GM12878 (cell line): ENCODE data around the gene C22orf42. TPM values are rescaled to one million over a fixed set of nuclear protein-coding genes. Genes with fewer than 3 reads are reported as not detected.

ENCODE experiments used
- ATAC-seq: fragments of 200-7000 bp; cut with Tn5 transposase; 3 replicates; pipeline ENCODE4 v1.9.1; 2020; ENCODE audit warnings: mild to moderate bottlenecking, moderate library complexity
- BruUV-seq: library from RNA; stranded (reverse); fragments of 400-500 nt; replicated peaks from 2 replicates; lab custom pipeline; 2021; lab: Mats Ljungman, UMichigan
- CTCF ChIA-PET: fragments of 300-600 bp; sonication (Branson Sonifier 250); formaldehyde crosslinking; extraction: SDS; loops from one replicate; lab custom pipeline; 2021; ENCODE audit warnings: inconsistent platforms; lab: Yijun Ruan, JAX
- POLR2A ChIA-PET: fragments of 350-600 bp; formaldehyde crosslinking; extraction: SDS; loops from one replicate; lab custom pipeline; 2021; ENCODE audit warnings: inconsistent platforms; lab: Charles Lee
- RAD21 ChIA-PET: fragments of 300-600 bp; sonication (Branson Sonifier 250); formaldehyde crosslinking; loops from one replicate; lab custom pipeline; 2023; ENCODE audit warnings: antibody characterized with exemption; ENCODE audit not compliant: unreplicated experiment; lab: Charles Lee
- SMC1A ChIA-PET: fragments of 300-600 bp; sonication (Branson Sonifier 250); formaldehyde crosslinking; loops from one replicate; lab custom pipeline; 2023; ENCODE audit not compliant: unreplicated experiment, uncharacterized antibody; lab: Charles Lee
- DNase-seq: peaks from one replicate; pipeline ENCODE4 v3.0.0-alpha.2; 2011; ENCODE audit warnings: low read depth, low spot score
- FAIRE-seq: peaks from 3 replicates; lab custom pipeline; 2011; peaks lifted over from hg19 to GRCh38; lab: Jason Lieb, UNC
- H2AFZ ChIP-seq: 2 replicates; pipeline ENCODE4 v1.6.0; 2011; ENCODE audit warnings: low read depth, low read length, control low read depth; ENCODE audit not compliant: control insufficient read depth
- H3K27ac ChIP-seq: 2 replicates; pipeline ENCODE4 v1.5.1; 2011; ENCODE audit warnings: control low read depth; ENCODE audit not compliant: control insufficient read depth, insufficient read depth
- H3K27me3 ChIP-seq, 2 experiments: replicated peaks in 1 of 2; 2 replicates each; pipeline versions ENCODE4 v1.6.0 to v1.6.1; 2011; ENCODE audit warnings: low read length in 1 of 2; ENCODE audit not compliant: control insufficient read depth in 2 of 2, insufficient read depth in 2 of 2
- H3K36me3 ChIP-seq, 2 experiments: 2 replicates each; pipeline ENCODE4 v1.5.1; 2011; ENCODE audit warnings: low read length in 1 of 2; ENCODE audit not compliant: control insufficient read depth in 2 of 2, insufficient read depth in 2 of 2
- H3K4me1 ChIP-seq: 2 replicates; pipeline ENCODE4 v1.6.1; 2011; ENCODE audit warnings: mild to moderate bottlenecking, low read length, moderate library complexity, mixed read lengths; ENCODE audit not compliant: control insufficient read depth, insufficient read depth
- H3K4me2 ChIP-seq: 2 replicates; pipeline ENCODE4 v1.6.0; 2011; ENCODE audit warnings: control low read depth; ENCODE audit not compliant: control insufficient read depth, insufficient read depth
- H3K4me3 ChIP-seq: fragments of 200-600 bp; sonication (generic); 2 replicates; pipeline ENCODE4 v1.5.1; 2016
- H3K79me2 ChIP-seq: 2 replicates; pipeline ENCODE4 v1.6.0; 2011; ENCODE audit warnings: low read length; ENCODE audit not compliant: control insufficient read depth, insufficient read depth
- H3K9ac ChIP-seq: 2 replicates; pipeline ENCODE4 v1.8.0; 2011; ENCODE audit warnings: low read length, control low read depth, mixed read lengths; ENCODE audit not compliant: control insufficient read depth, insufficient read depth
- H3K9me3 ChIP-seq: replicated peaks from 3 replicates; pipeline ENCODE4 v1.5.1; 2011; ENCODE audit warnings: mild to moderate bottlenecking, low read length; ENCODE audit not compliant: control insufficient read depth, insufficient read depth
- H4K20me1 ChIP-seq: 2 replicates; pipeline ENCODE4 v1.6.0; 2011; ENCODE audit not compliant: control insufficient read depth, insufficient read depth
- WGBS: methylation state at CpG from one replicate; pipeline ENCODE4 v1.1.6; 2016; ENCODE audit warnings: low lambda C conversion rate; ENCODE audit not compliant: insufficient replicate concordance, insufficient coverage; ENCODE audit errors: missing lambda C conversion rate; 5-methylcytosine and 5-hydroxymethylcytosine counted together
- in situ Hi-C: fragments of 300-500 bp; cut with MboI; formaldehyde crosslinking; loops from 9 replicates; pipeline ENCODE4 v1.14.3; 2018; ENCODE audit warnings: mixed read lengths
- intact Hi-C: fragments of 100-400 bp; cut with micrococcal nuclease; formaldehyde crosslinking; loops from one replicate; pipeline ENCODE4 v1.14.2; 2022; ENCODE audit not compliant: unreplicated experiment
- polyA plus RNA-seq, 11 experiments: library from polyadenylated mRNA; depleted of rRNA in 4 of 11; unstranded in 6 of 11; stranded (reverse) in 5 of 11; fragments of >200 nt; fragmentation: Nextera tagmentation in 4 of 11; fragmentation: Illumina TruSeq in 1 of 11; extraction: Ambion mirVana in 4 of 11; extraction: Trizol in 1 of 11; gene quantifications; 1 replicate in 1 of 11; 2 replicates in 10 of 11; pipeline versions ENCODE4 v1.2.1 to v1.2.3, GENCODE V29; 2011 to 2016; ENCODE audit warnings: inconsistent platforms in 2 of 11, missing spikeins in 2 of 11, low read depth in 1 of 11
- total RNA-seq, 4 experiments: library from RNA; depleted of rRNA in 3 of 4; stranded (reverse); fragments of >200 nt in 3 of 4; fragmentation: Illumina TruSeq in 1 of 4; extraction: Trizol in 1 of 4; gene quantifications; 2 replicates each; pipeline versions ENCODE4 v1.2.1 to v1.2.3, GENCODE V29; 2013 to 2021
- TF ChIP-seq, protein P1 (sequence below): IDR thresholded peaks from 2 replicates; pipeline ENCODE4 v1.6.1; 2012; ENCODE audit warnings: improper control_type of control experiment, low read depth, low read length; ENCODE audit not compliant: insufficient replicate concordance
- TF ChIP-seq, protein P2 (sequence below): IDR thresholded peaks from 2 replicates; pipeline ENCODE4 v1.6.1; 2011; ENCODE audit warnings: borderline replicate concordance, low read depth, mild to moderate bottlenecking, moderate library complexity, mixed read lengths, low read length; ENCODE audit not compliant: insufficient read depth; ENCODE audit errors: extremely low read length
- TF ChIP-seq, protein P3 (sequence below): fragments of 450-650 bp; IDR thresholded peaks from 2 replicates; pipeline ENCODE4 v1.6.1; 2017; ENCODE audit warnings: mild to moderate bottlenecking, moderate library complexity
- TF ChIP-seq, protein P4 (sequence below), 3 experiments: IDR thresholded peaks in 2 of 3; conservative IDR thresholded peaks in 1 of 3; 2 replicates each; pipeline ENCODE4 v1.5.1; 2011; ENCODE audit warnings: low read depth in 3 of 3, low read length in 3 of 3, mild to moderate bottlenecking in 3 of 3, control low read depth in 2 of 3, moderate library complexity in 2 of 3, inconsistent platforms in 1 of 3, mixed read lengths in 1 of 3; ENCODE audit not compliant: control insufficient read depth in 2 of 3, insufficient read depth in 1 of 3; ENCODE audit errors: extremely low read depth in 1 of 3
- TF ChIP-seq, protein P5 (sequence below): IDR thresholded peaks from 2 replicates; pipeline ENCODE4 v1.6.1; 2011; ENCODE audit warnings: mild to moderate bottlenecking, low read depth, low read length, moderate library complexity; ENCODE audit not compliant: insufficient replicate concordance

C22orf42 gene
- total and polyA plus RNA-seq, 10 of the 15 experiments (the other 5 are each of a cell fraction or from before 2014, with no cell fraction given), result not detected

DNA sequence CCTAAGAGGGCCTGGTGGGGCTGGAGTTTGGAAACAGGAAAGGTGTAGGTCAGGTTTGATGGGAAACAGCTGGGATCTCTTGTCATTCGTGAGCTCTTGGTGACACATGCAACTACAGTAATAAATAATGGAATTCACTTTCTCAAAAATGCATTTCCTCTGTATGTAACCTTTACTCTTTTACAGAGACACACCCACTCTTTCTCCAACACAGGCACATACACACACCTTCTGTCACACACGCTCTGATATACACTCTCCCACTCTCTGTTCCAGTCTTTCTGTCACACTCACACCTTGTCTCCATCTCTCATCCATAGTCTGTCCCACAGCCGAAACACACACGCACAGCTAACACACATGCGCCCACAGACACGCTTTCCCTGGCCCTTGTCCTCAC, 6.6 kb upstream of the C22orf42 start (continued):
- TF ChIP-seq, protein P1, sequence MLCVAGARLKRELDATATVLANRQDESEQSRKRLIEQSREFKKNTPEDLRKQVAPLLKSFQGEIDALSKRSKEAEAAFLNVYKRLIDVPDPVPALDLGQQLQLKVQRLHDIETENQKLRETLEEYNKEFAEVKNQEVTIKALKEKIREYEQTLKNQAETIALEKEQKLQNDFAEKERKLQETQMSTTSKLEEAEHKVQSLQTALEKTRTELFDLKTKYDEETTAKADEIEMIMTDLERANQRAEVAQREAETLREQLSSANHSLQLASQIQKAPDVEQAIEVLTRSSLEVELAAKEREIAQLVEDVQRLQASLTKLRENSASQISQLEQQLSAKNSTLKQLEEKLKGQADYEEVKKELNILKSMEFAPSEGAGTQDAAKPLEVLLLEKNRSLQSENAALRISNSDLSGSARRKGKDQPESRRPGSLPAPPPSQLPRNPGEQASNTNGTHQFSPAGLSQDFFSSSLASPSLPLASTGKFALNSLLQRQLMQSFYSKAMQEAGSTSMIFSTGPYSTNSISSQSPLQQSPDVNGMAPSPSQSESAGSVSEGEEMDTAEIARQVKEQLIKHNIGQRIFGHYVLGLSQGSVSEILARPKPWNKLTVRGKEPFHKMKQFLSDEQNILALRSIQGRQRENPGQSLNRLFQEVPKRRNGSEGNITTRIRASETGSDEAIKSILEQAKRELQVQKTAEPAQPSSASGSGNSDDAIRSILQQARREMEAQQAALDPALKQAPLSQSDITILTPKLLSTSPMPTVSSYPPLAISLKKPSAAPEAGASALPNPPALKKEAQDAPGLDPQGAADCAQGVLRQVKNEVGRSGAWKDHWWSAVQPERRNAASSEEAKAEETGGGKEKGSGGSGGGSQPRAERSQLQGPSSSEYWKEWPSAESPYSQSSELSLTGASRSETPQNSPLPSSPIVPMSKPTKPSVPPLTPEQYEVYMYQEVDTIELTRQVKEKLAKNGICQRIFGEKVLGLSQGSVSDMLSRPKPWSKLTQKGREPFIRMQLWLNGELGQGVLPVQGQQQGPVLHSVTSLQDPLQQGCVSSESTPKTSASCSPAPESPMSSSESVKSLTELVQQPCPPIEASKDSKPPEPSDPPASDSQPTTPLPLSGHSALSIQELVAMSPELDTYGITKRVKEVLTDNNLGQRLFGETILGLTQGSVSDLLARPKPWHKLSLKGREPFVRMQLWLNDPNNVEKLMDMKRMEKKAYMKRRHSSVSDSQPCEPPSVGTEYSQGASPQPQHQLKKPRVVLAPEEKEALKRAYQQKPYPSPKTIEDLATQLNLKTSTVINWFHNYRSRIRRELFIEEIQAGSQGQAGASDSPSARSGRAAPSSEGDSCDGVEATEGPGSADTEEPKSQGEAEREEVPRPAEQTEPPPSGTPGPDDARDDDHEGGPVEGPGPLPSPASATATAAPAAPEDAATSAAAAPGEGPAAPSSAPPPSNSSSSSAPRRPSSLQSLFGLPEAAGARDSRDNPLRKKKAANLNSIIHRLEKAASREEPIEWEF, result no peak
- TF ChIP-seq, protein P2, sequence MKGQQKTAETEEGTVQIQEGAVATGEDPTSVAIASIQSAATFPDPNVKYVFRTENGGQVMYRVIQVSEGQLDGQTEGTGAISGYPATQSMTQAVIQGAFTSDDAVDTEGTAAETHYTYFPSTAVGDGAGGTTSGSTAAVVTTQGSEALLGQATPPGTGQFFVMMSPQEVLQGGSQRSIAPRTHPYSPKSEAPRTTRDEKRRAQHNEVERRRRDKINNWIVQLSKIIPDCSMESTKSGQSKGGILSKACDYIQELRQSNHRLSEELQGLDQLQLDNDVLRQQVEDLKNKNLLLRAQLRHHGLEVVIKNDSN, result no peak

DNA sequence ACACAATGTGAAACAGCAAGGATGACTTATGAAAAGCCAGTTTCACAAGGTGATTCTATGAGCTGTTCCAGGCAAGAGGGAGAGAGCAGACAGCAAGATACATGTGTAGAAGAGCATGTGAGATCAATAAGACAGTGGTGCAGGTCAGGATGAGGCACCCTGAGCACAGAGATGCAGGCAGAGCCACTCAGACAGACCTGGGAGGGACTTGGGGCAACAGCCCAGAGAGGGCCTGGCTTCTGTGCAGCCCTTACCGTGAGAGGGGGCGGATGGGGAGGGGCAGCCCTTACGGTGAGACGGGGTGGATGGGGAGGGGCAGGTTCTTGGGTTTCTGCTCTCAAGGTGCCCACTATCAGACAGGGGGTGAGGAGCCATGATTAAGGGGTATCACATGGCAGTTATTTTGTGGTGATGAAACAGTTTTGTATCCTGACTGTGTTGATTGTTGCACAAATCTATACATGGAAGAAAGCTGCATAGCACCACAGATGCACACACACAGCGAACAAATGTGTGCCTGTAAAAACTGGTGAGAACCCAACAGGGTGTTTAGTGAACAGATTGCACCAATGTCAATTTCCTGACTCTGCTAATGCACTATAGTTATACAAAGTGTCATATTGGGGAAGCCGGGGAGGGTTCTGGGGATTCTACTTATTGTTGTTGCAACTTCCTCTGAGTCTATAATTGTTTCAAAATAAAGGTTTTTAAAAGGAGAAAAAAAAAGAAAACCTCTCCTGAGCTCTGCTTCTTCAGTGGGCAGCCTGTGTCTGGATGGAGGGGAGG, 5.2 kb upstream of the C22orf42 start:
- Histone ChIP-seq H3K36me3 (no peaks in the 10 kb centered on the region), H3K27ac (no peak overlapping the region), H3K9ac (no peak overlapping the region), H3K4me3 (no peak overlapping the region), H2AFZ (no peak overlapping the region), H3K4me2 (no peak overlapping the region), H3K9me3 (no peaks in the 10 kb centered on the region), H4K20me1 (no peaks in the 10 kb centered on the region), H3K4me1 (no peaks in the 10 kb centered on the region), H3K27me3 (no peaks in the 10 kb centered on the region; a peak in 1 of 4 replicates), H3K79me2 (no peaks in the 10 kb centered on the region)
- ChIA-PET CTCF (no interaction called here), POLR2A (no interaction called here), RAD21 (no interaction called here), SMC1A (no interaction called here)
- no peak for DNase-seq
- FAIRE-seq, result no peak
- WGBS, result 30% methylated on average over 6 of the region's 6 CpGs
- in situ Hi-C loops, result no loop called here
- no peak for ATAC-seq
- no TSS peak for BruUV-seq
- intact Hi-C loops, result no loop called here
- TF ChIP-seq, protein P3, sequence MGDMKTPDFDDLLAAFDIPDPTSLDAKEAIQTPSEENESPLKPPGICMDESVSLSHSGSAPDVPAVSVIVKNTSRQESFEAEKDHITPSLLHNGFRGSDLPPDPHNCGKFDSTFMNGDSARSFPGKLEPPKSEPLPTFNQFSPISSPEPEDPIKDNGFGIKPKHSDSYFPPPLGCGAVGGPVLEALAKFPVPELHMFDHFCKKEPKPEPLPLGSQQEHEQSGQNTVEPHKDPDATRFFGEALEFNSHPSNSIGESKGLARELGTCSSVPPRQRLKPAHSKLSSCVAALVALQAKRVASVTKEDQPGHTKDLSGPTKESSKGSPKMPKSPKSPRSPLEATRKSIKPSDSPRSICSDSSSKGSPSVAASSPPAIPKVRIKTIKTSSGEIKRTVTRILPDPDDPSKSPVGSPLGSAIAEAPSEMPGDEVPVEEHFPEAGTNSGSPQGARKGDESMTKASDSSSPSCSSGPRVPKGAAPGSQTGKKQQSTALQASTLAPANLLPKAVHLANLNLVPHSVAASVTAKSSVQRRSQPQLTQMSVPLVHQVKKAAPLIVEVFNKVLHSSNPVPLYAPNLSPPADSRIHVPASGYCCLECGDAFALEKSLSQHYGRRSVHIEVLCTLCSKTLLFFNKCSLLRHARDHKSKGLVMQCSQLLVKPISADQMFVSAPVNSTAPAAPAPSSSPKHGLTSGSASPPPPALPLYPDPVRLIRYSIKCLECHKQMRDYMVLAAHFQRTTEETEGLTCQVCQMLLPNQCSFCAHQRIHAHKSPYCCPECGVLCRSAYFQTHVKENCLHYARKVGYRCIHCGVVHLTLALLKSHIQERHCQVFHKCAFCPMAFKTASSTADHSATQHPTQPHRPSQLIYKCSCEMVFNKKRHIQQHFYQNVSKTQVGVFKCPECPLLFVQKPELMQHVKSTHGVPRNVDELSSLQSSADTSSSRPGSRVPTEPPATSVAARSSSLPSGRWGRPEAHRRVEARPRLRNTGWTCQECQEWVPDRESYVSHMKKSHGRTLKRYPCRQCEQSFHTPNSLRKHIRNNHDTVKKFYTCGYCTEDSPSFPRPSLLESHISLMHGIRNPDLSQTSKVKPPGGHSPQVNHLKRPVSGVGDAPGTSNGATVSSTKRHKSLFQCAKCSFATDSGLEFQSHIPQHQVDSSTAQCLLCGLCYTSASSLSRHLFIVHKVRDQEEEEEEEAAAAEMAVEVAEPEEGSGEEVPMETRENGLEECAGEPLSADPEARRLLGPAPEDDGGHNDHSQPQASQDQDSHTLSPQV, result no peak
- TF ChIP-seq, protein P4, sequence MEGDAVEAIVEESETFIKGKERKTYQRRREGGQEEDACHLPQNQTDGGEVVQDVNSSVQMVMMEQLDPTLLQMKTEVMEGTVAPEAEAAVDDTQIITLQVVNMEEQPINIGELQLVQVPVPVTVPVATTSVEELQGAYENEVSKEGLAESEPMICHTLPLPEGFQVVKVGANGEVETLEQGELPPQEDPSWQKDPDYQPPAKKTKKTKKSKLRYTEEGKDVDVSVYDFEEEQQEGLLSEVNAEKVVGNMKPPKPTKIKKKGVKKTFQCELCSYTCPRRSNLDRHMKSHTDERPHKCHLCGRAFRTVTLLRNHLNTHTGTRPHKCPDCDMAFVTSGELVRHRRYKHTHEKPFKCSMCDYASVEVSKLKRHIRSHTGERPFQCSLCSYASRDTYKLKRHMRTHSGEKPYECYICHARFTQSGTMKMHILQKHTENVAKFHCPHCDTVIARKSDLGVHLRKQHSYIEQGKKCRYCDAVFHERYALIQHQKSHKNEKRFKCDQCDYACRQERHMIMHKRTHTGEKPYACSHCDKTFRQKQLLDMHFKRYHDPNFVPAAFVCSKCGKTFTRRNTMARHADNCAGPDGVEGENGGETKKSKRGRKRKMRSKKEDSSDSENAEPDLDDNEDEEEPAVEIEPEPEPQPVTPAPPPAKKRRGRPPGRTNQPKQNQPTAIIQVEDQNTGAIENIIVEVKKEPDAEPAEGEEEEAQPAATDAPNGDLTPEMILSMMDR (IDR thresholded peaks at IDR 0.05 in 2 of 3, conservative IDR thresholded peaks at IDR 0.05 in 1 of 3; ENCODE audit: control insufficient read depth in 2 of 3, extremely low read depth in 1 of 3, insufficient read depth in 1 of 3, low read depth in 3 of 3, low read length in 3 of 3), result no peak
- TF ChIP-seq, protein P5, sequence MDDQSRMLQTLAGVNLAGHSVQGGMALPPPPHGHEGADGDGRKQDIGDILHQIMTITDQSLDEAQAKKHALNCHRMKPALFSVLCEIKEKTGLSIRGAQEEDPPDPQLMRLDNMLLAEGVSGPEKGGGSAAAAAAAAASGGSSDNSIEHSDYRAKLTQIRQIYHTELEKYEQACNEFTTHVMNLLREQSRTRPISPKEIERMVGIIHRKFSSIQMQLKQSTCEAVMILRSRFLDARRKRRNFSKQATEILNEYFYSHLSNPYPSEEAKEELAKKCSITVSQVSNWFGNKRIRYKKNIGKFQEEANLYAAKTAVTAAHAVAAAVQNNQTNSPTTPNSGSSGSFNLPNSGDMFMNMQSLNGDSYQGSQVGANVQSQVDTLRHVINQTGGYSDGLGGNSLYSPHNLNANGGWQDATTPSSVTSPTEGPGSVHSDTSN, result no peak
